Peyer's patch (tissue), 4 donors: ENCODE results near the gene ARHGAP23. TPM values are rescaled to one million over a fixed set of nuclear protein-coding genes. Genes with fewer than 3 reads are reported as not detected.

Source experiments
- DNase-seq, 3 donors: peaks; one replicate each; pipeline ENCODE4 v3.0.0-alpha.2; 2017 to 2019
- H3K27ac ChIP-seq, 4 donors: fragments of 200-600 bp; sonication (generic); one replicate each; pipeline ENCODE4 v1.5.1; 2016 to 2019
- H3K27me3 ChIP-seq, 2 donors: fragments of 200-600 bp; sonication (generic); one replicate each; pipeline ENCODE4 v1.5.1; 2019
- H3K36me3 ChIP-seq, 3 donors: fragments of 200-600 bp; sonication (generic); one replicate each; pipeline ENCODE4 v1.5.1; 2016 to 2019
- H3K4me1 ChIP-seq, 4 donors: fragments of 200-600 bp; sonication (generic); one replicate each; pipeline ENCODE4 v1.5.1; 2016 to 2019
- H3K4me3 ChIP-seq, 4 donors: fragments of 200-600 bp; sonication (generic); 1 replicate in 3 of 4; 2 replicates in 1 of 4; pipeline ENCODE4 v1.5.1; 2016 to 2019; ENCODE audit warnings: mild to moderate bottlenecking in 1 of 4
- H3K9me3 ChIP-seq, 4 donors: fragments of 200-600 bp; sonication (generic); one replicate each; pipeline ENCODE4 v1.5.1; 2016 to 2019; ENCODE audit warnings: mild to moderate bottlenecking in 1 of 4
- POLR2A ChIP-seq, 2 donors: fragments of 450-650 bp; IDR thresholded peaks; one replicate each; pipeline ENCODE4 v1.5.1; 2017; ENCODE audit warnings: antibody characterized with exemption in 2 of 2, mild to moderate bottlenecking in 2 of 2, moderate library complexity in 2 of 2
- total RNA-seq, 4 donors: library from RNA; depleted of rRNA; stranded (reverse); fragments of >200 nt; gene quantifications; one replicate each; pipeline ENCODE4 v1.1.0, GENCODE V29; 2016
- TF ChIP-seq, protein P1 (sequence below), 6 experiments: fragments of 450-650 bp in 4 of 6; fragments of 200-600 bp in 2 of 6; sonication (generic) in 1 of 6; IDR thresholded peaks; one replicate each; pipeline ENCODE4 v1.5.1; 2017 to 2019; ENCODE audit warnings: antibody characterized with exemption in 6 of 6, mild to moderate bottlenecking in 3 of 6, moderate library complexity in 1 of 6

ARHGAP23 gene
- total RNA-seq, 4 donors from 2014 or later, result 0.88 to 36.3 (median 8.9) TPM

DNA sequence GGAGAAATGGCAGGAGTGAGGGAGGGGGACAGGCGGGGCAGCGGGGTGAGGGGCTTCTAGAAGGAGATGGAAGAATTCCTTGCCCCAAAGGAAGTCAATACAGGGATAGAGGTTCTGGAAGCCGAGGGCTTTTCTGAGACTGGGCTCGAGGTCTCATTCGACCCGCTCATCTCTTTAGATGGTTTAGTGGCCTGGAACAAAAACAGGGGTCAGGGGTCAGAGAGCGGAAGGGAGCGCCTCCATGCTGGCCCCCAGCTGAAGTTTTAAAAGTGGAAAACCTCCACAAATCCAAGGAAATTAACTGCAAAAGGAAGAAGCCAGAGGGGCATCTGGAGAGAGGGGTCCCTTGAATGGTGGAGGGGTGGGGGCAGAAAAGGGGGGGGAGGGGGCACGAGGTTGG is 105.0 kb downstream of the ARHGAP23 start:
- H3K4me1 ChIP-seq, result no peaks in the 10 kb centered on the region
- H3K27ac ChIP-seq, result no peak overlapping the region
- H3K27me3 ChIP-seq, result no peaks in the 10 kb centered on the region
- H3K9me3 ChIP-seq, result no peaks in the 10 kb centered on the region
- H3K4me3 ChIP-seq, result no peak overlapping the region
- no peaks in the 10 kb centered on the region for H3K36me3 ChIP-seq
- no peak for TF ChIP-seq POLR2A (IDR thresholded peaks at IDR 0.05)
- TF ChIP-seq, protein P1, sequence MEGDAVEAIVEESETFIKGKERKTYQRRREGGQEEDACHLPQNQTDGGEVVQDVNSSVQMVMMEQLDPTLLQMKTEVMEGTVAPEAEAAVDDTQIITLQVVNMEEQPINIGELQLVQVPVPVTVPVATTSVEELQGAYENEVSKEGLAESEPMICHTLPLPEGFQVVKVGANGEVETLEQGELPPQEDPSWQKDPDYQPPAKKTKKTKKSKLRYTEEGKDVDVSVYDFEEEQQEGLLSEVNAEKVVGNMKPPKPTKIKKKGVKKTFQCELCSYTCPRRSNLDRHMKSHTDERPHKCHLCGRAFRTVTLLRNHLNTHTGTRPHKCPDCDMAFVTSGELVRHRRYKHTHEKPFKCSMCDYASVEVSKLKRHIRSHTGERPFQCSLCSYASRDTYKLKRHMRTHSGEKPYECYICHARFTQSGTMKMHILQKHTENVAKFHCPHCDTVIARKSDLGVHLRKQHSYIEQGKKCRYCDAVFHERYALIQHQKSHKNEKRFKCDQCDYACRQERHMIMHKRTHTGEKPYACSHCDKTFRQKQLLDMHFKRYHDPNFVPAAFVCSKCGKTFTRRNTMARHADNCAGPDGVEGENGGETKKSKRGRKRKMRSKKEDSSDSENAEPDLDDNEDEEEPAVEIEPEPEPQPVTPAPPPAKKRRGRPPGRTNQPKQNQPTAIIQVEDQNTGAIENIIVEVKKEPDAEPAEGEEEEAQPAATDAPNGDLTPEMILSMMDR (IDR thresholded peaks at IDR 0.05), result no peak
- DNase-seq, result no peak

DNA sequence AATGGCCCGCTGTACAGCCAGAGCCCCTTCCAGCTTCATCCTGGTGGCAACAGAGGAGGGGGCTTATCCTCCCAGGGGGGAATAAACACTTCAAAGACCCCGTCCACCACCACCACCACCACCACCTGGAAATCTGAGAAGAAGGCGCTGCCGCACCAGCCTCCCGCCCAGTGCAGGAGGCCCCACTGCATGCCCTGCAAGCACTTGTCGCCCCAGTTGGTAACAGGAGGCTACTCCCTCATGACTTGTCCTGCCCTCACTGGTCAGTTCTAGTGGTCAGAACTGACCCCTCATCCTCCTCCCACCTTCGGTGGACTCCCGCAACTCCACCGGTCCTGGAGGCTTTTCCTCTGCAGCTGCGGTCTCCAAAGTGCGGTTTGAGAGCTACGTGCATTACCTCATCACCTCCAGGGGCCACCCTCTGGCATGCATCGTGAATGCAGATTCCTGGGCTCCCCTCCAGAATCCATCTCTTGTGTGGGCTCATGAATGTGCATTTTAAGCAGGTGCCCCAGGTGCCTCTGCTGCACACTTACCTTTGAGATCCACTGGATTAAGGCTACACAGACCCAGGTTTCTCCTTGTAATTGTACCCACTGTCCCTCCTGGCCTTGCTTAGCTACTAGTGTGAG is 105.7 kb downstream of the ARHGAP23 start:
- Histone ChIP-seq H3K9me3 (no peaks in the 10 kb centered on the region), H3K4me1 (no peaks in the 10 kb centered on the region), H3K36me3 (no peaks in the 10 kb centered on the region), H3K27ac (no peak overlapping the region), H3K4me3 (no peak overlapping the region), H3K27me3 (no peaks in the 10 kb centered on the region)
- TF ChIP-seq POLR2A (IDR thresholded peaks at IDR 0.05), result no peak
- TF ChIP-seq, protein P1 (IDR thresholded peaks at IDR 0.05), result no peak
- DNase-seq, result no peak

DNA sequence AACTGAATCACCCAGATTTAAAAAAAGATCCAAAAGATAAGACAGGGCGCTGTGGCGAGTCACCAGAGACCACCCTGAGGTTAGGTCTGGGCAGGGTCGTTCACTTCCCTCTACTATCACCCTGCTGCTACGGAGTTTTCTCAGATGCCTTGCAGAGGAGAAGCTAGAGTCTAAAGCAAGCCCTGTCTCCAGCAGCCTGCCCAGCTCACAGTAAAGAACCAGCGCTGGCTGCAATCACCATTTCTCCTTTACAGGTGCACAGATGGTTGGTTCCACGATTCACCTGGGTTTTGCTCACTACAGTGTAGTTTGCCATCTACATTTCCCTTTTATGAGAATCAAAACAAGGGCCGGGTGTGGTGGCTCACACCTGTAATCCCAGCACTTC is 106.2 kb downstream of the ARHGAP23 start:
- TF ChIP-seq POLR2A (IDR thresholded peaks at IDR 0.05), result no peak
- TF ChIP-seq, protein P1 (IDR thresholded peaks at IDR 0.05), result no peak
- DNase-seq, result no peak
- no peak overlapping the region for H3K27ac ChIP-seq
- H3K36me3 ChIP-seq, result no peaks in the 10 kb centered on the region
- no peaks in the 10 kb centered on the region for H3K4me1 ChIP-seq
- H3K4me3 ChIP-seq, result no peak overlapping the region
- no peaks in the 10 kb centered on the region for H3K9me3 ChIP-seq
- H3K27me3 ChIP-seq, result no peaks in the 10 kb centered on the region

DNA sequence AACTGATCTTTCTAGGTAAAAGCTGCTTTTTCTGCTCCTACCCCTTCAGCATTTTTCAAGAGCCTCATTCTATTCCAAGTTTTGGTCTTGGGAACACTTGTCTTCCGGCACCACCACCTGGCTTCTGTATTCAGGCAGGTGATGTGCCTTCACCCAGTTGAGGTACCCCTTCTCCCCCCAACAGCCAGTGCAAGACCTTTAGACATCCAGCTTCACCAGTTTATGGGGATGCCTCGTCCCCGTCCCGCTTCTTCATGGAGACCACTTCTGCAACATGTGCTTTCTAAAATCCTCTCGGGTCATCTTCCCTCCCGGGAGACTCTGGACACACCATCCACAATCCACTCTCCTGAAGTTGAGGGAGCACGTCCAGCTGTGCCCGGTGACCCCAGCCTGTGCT is 107.6 kb downstream of the ARHGAP23 start:
- Histone ChIP-seq H3K27ac (no peak overlapping the region), H3K9me3 (no peaks in the 10 kb centered on the region), H3K4me1 (no peaks in the 10 kb centered on the region), H3K36me3 (no peaks in the 10 kb centered on the region), H3K4me3 (no peak overlapping the region), H3K27me3 (no peaks in the 10 kb centered on the region)
- no peak for DNase-seq
- TF ChIP-seq POLR2A (IDR thresholded peaks at IDR 0.05), result no peak
- TF ChIP-seq, protein P1 (IDR thresholded peaks at IDR 0.05), result no peak

DNA sequence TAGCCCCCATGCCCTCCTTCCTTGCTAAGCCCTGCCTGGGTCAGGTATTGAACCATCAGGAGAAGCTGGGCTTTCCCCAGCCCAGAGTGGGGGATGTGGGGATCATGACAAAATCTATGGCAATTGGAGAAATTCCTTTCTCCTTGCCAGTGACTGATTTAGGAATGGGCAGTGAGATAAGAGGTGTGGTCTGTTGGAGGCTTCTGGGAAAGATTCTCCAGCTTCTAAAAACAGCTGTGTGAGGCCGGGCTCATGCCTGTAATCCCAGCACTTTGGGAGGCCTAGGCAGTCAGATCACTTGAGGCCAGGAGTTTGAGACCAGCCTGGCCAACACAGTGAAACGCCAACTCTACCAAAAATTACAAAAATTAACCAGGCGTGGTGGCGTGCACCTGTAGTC is 108.4 kb downstream of the ARHGAP23 start:
- H3K4me3 ChIP-seq, result no peak overlapping the region
- H3K4me1 ChIP-seq, result no peaks in the 10 kb centered on the region
- DNase-seq, result no peak
- no peak overlapping the region for H3K27ac ChIP-seq
- H3K27me3 ChIP-seq, result no peaks in the 10 kb centered on the region
- no peaks in the 10 kb centered on the region for H3K36me3 ChIP-seq
- no peak for TF ChIP-seq POLR2A (IDR thresholded peaks at IDR 0.05)
- TF ChIP-seq, protein P1 (IDR thresholded peaks at IDR 0.05), result no peak
- no peaks in the 10 kb centered on the region for H3K9me3 ChIP-seq

DNA sequence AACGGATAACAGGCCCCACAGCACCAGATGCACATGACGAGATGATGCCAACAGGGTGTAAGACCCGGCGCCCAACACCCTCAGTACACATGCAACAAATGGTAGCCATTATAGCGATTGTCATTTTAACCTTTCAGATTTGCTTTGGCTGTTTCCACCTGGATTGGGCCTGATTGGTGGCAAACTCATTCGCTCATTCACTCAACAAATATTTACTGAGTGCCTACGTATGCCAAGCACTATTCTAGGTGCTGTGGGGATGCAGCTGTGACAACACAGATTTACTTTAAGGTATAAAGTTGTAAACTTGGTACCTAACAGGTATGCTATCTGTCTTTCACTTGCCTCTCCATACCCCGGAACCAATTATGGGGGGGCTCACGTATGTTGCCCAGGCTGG is 110.6 kb downstream of the ARHGAP23 start:
- no peak overlapping the region for H3K27ac ChIP-seq
- H3K36me3 ChIP-seq, result no peaks in the 10 kb centered on the region
- TF ChIP-seq, protein P1 (IDR thresholded peaks at IDR 0.05), result no peak
- no peak for TF ChIP-seq POLR2A (IDR thresholded peaks at IDR 0.05)
- no peaks in the 10 kb centered on the region for H3K4me1 ChIP-seq
- no peaks in the 10 kb centered on the region for H3K27me3 ChIP-seq
- H3K9me3 ChIP-seq, result no peaks in the 10 kb centered on the region
- H3K4me3 ChIP-seq, result no peak overlapping the region
- DNase-seq, result no peak
